ENCODE results near the gene SEC62. TPM values are rescaled to one million over a fixed set of nuclear protein-coding genes. Genes with fewer than 3 reads are reported as not detected.

SEC62 gene
- polyA plus RNA-seq, 1 donor from 2014 or later, result 41.9 TPM

DNA sequence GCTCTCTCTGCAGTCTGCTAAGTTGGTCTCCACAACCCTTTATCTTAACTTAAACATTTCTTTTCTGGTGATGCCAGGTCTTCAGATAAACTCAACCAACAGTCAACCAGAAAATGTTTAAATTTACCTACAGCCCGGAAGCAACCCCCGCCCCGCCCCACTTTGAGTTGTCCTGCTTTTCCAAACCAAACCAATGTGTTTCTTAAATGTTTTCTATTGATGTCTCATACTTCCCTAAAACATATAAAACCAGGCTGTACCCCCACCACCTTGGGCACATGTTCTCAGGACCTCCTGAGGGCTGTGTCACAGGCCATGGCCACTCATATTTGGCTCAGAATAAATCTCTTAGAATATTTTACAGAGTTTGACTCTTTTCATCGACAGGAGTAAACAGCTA lies 58.0 kb downstream of the SEC62 start:
- Histone ChIP-seq H3K27ac (ENCODE audit: low read length) (no peak overlapping the region), H3K79me2 (replicated peaks; ENCODE audit: insufficient read depth, low read length) (no peaks in the 10 kb centered on the region), H3K4me2 (ENCODE audit: low read length) (no peak overlapping the region), H3K9ac (ENCODE audit: low read length) (no peak overlapping the region), H3F3A (ENCODE audit: insufficient read depth, low read length, poor library complexity, severe bottlenecking) (no peaks in the 10 kb centered on the region), H3K4me3 (ENCODE audit: low read length) (no peak overlapping the region), H3K9me3 (ENCODE audit: low read length) (no peaks in the 10 kb centered on the region), H3K9me2 (ENCODE audit: insufficient read depth, low read length) (no peaks in the 10 kb centered on the region), H4K20me1 (ENCODE audit: insufficient read depth) (no peaks in the 10 kb centered on the region), H3K27me3 (ENCODE audit: insufficient read depth, low read depth, low read length) (no peaks in the 10 kb centered on the region), H3K36me3 (ENCODE audit: insufficient read depth, low read length) (no peaks in the 10 kb centered on the region), H2AFZ (ENCODE audit: low read depth, low read length) (no peak overlapping the region)
- no peak for TF ChIP-seq RAD21 (conservative IDR thresholded peaks at IDR 0.05)
- TF ChIP-seq SMC3 (conservative IDR thresholded peaks at IDR 0.05; ENCODE audit: poor library complexity), result no peak
- TF ChIP-seq MXI1 (conservative IDR thresholded peaks at IDR 0.05; ENCODE audit: poor library complexity, severe bottlenecking), result no peak
- TF ChIP-seq EZH2 (IDR thresholded peaks at IDR 0.05; ENCODE audit: borderline replicate concordance, insufficient read depth, low read length, poor library complexity, severe bottlenecking), result no peak
- TF ChIP-seq EP300 (conservative IDR thresholded peaks at IDR 0.05; ENCODE audit: poor library complexity, severe bottlenecking), result no peak
- TF ChIP-seq, protein P1, sequence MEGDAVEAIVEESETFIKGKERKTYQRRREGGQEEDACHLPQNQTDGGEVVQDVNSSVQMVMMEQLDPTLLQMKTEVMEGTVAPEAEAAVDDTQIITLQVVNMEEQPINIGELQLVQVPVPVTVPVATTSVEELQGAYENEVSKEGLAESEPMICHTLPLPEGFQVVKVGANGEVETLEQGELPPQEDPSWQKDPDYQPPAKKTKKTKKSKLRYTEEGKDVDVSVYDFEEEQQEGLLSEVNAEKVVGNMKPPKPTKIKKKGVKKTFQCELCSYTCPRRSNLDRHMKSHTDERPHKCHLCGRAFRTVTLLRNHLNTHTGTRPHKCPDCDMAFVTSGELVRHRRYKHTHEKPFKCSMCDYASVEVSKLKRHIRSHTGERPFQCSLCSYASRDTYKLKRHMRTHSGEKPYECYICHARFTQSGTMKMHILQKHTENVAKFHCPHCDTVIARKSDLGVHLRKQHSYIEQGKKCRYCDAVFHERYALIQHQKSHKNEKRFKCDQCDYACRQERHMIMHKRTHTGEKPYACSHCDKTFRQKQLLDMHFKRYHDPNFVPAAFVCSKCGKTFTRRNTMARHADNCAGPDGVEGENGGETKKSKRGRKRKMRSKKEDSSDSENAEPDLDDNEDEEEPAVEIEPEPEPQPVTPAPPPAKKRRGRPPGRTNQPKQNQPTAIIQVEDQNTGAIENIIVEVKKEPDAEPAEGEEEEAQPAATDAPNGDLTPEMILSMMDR (IDR thresholded peaks at IDR 0.05; ENCODE audit: poor library complexity, severe bottlenecking), result no peak
- no peak for TF ChIP-seq TAF1 (IDR thresholded peaks at IDR 0.05; ENCODE audit: low read depth)
- TF ChIP-seq, protein P2, sequence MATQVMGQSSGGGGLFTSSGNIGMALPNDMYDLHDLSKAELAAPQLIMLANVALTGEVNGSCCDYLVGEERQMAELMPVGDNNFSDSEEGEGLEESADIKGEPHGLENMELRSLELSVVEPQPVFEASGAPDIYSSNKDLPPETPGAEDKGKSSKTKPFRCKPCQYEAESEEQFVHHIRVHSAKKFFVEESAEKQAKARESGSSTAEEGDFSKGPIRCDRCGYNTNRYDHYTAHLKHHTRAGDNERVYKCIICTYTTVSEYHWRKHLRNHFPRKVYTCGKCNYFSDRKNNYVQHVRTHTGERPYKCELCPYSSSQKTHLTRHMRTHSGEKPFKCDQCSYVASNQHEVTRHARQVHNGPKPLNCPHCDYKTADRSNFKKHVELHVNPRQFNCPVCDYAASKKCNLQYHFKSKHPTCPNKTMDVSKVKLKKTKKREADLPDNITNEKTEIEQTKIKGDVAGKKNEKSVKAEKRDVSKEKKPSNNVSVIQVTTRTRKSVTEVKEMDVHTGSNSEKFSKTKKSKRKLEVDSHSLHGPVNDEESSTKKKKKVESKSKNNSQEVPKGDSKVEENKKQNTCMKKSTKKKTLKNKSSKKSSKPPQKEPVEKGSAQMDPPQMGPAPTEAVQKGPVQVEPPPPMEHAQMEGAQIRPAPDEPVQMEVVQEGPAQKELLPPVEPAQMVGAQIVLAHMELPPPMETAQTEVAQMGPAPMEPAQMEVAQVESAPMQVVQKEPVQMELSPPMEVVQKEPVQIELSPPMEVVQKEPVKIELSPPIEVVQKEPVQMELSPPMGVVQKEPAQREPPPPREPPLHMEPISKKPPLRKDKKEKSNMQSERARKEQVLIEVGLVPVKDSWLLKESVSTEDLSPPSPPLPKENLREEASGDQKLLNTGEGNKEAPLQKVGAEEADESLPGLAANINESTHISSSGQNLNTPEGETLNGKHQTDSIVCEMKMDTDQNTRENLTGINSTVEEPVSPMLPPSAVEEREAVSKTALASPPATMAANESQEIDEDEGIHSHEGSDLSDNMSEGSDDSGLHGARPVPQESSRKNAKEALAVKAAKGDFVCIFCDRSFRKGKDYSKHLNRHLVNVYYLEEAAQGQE (IDR thresholded peaks at IDR 0.05; ENCODE audit: borderline replicate concordance), result no peak
- TF ChIP-seq POLR2AphosphoS5 (IDR thresholded peaks at IDR 0.05), result no peak

DNA sequence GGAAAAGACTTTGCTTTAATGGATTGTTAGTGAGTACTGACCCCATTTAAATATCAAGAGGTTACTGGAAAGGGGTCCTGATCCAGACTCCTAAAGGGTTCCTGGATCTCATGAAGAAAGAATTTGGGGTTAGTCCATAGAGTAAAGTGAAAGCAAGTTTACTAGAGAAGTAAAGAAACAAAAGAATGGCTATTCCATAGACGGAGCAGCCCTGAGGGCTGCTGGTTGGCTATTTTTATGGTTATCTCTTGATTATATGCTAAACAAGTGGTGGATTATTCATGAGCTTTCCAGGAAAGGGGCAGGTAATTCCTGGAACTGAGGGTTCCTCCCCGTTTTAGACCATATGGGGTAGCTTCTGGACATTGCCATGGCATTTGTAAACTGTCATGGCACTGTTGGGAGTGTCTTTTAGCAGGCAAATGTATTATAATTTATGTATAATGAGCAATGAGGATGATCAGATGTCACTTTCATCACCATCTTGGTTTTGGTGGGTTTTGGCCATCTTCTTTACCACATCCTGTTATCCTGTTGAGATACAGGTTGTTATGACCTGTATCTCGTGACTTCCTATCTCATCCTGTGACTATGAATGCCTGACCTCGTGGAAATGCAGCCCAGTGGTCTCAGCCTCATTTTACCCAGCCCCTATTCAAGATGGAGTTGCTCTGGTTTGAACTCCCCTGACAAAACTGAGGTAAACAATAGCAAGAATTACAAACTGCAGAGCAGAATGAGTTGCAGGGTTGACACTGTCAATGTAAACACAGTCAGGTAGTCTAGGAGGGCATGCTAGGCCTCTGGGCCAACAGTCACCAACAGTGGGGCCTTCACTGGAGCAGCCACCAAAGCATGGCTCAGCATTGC lies 60.9 kb downstream of the SEC62 start:
- H3K36me3 ChIP-seq (ENCODE audit: insufficient read depth, low read length), result no peaks in the 10 kb centered on the region
- no peaks in the 10 kb centered on the region for H3K9me2 ChIP-seq (ENCODE audit: insufficient read depth, low read length)
- H3K9ac ChIP-seq (ENCODE audit: low read length), result no peak overlapping the region
- no peaks in the 10 kb centered on the region for H3K79me2 ChIP-seq (replicated peaks; ENCODE audit: insufficient read depth, low read length)
- no peak overlapping the region for H2AFZ ChIP-seq (ENCODE audit: low read depth, low read length)
- H3K9me3 ChIP-seq (ENCODE audit: low read length), result no peaks in the 10 kb centered on the region
- no peaks in the 10 kb centered on the region for H3F3A ChIP-seq (ENCODE audit: insufficient read depth, low read length, poor library complexity, severe bottlenecking)
- H4K20me1 ChIP-seq (ENCODE audit: insufficient read depth), result no peaks in the 10 kb centered on the region
- TF ChIP-seq SMC3 (conservative IDR thresholded peaks at IDR 0.05; ENCODE audit: poor library complexity) (no peak), POLR2AphosphoS5 (IDR thresholded peaks at IDR 0.05) (no peak), EZH2 (IDR thresholded peaks at IDR 0.05; ENCODE audit: borderline replicate concordance, insufficient read depth, low read length, poor library complexity, severe bottlenecking) (no peak), RAD21 (conservative IDR thresholded peaks at IDR 0.05) (no peak), MXI1 (conservative IDR thresholded peaks at IDR 0.05; ENCODE audit: poor library complexity, severe bottlenecking) (no peak), EP300 (conservative IDR thresholded peaks at IDR 0.05; ENCODE audit: poor library complexity, severe bottlenecking) (no peak), TAF1 (IDR thresholded peaks at IDR 0.05; ENCODE audit: low read depth) (no peak)
- TF ChIP-seq, protein P1 (IDR thresholded peaks at IDR 0.05; ENCODE audit: poor library complexity, severe bottlenecking), result no peak
- TF ChIP-seq, protein P2 (IDR thresholded peaks at IDR 0.05; ENCODE audit: borderline replicate concordance), result no peak
- no peaks in the 10 kb centered on the region for H3K27me3 ChIP-seq (ENCODE audit: insufficient read depth, low read depth, low read length)
- H3K27ac ChIP-seq (ENCODE audit: low read length), result no peak overlapping the region
- H3K4me3 ChIP-seq (ENCODE audit: low read length), result no peak overlapping the region
- H3K4me2 ChIP-seq (ENCODE audit: low read length), result no peak overlapping the region

Data from neural cell (in vitro differentiated cells).